ELR (cell line): ENCODE results near the gene TMEM218.

Experiments used
- DNase-seq: peaks from one replicate; pipeline ENCODE4 v3.0.0-alpha.2; 2015; ENCODE audit warnings: low read depth

TMEM218 gene

DNA sequence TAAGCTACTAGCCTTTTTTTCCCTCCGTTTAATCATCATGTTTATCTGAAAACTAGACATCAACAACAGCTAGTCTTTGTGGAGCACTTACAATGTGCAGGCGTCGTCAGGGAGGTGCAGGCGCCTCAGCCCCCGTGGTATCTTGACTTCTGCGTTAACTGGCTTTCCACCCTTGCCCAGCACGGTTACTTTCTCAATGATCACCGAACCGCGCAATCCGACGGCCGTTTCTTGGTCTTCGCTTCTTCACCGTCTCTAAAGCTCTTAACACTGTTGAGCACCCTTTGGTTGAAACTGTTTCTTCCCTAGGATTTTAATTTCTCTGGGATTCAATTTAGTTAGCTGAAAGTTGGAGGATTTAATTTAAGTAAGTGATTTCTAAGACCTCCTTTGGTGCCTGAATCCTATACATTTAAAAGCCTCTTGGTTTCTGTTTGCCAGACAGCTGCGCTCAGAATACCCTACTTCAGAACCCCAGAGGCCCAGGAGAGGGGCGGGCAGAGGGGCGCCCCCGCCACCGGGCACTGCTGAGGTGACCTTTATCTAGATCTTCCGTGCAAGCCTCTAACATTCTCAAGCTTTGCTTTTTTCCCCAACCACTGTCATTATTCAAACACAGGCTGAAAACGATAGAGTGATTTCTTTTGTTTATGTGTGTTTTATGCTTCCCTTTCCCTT lies 18.0 kb upstream of the TMEM218 start:
- DNase-seq, result no peak

DNA sequence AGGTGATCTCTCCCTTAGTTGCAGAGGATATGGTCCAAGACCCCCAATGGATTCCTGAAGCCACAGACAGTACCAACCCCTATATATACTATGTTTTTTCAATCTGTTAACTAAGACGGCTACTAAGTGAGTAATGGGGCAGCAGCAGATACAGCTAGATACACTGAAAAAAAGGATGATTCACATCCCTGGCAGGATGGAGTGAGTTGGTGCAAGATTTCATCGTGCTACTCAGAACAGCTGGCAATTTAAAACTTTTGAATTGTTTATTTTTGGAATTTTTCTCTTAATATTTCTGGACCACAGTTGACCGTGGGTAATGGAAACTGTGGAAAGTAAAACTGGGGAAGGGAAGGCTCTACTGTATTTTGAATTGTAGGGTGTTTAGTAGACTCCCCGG lies 17.0 kb upstream of the TMEM218 start:
- peak; percentile 59 for DNase-seq

DNA sequence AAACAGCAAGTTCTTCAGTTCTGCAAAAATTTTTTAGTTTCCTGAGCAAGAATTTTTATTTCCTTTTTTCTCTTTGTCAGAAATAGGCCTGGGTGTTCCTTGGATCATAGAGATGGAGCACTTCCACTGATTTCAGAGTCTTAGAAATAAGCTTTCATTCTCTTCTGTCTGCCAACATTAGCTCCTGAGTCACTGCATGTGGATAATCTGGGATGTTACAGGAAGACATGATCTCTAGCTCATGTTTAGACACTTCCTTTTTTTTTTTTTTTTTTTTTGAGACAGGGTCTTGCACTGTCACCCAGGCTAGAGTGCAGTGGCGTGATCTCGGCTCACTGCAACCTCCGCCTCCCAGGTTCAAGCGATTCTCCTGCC lies 13.2 kb upstream of the TMEM218 start:
- no peak for DNase-seq

DNA sequence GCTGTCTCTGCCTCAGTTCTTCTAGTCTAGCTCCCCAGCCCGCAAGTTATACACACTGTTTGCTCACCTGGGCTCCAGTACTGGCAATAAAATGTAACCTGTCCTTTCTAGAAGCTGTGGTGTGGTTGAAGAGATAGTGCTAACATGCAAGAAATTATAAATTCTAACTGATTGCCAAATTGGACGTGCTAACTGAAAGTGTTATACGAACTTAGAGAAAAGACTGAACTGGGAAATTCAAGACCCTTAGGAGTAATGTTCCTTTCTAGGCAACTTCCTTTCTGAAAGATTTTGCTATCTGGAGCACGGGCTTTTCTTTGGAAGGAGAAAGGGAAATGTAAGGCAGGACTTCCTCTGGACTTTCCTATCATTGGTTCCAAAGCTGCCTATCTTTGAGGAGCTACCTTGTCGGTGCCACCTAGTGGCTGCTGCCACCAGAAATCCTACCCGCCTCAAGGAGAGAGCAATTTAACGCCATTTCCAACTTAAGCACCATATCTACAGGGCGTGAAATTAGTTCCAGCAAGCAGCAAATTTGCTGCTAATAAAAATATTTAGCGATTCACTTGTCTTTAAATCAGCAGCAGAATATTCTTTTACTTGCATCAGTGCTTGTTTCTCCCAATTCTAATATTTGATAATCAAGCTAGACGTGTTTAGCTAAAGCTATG lies 12.7 kb upstream of the TMEM218 start:
- peak; percentile 57 for DNase-seq

DNA sequence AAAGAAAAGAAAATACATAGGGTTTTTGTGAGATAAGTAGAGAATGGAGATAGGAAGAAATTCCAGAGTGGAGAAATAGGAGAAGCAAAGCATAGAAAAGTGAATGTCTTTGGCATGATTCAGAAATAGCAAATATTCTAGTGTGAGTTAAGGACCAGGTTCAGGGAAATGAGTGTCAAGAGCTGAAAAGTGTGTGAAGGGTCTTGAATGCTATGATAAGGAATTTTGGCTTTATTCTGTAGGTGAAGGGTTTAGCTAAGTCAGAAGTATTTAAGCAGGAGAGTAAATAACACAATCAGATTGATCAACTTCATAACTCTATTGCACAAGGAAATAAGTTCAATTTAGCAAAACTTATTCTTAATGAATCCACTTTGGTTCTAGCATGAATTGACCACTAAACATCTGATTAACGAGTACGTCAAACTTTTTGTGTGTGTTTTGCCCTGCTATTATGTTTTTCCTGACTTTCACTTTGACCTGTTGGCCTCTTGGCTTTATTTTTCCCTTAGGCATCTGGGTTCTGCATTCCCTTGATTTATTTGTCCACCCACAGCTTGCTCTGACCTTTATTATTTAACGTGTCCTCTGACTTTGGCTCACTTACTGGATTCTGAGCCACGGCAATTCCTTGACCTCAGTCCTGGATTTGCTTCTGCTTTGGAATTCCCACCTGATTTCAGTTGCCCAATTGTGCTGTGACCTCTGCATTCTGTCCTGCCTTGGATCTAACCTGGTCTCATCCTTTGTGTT lies 11.9 kb upstream of the TMEM218 start:
- no peak for DNase-seq

DNA sequence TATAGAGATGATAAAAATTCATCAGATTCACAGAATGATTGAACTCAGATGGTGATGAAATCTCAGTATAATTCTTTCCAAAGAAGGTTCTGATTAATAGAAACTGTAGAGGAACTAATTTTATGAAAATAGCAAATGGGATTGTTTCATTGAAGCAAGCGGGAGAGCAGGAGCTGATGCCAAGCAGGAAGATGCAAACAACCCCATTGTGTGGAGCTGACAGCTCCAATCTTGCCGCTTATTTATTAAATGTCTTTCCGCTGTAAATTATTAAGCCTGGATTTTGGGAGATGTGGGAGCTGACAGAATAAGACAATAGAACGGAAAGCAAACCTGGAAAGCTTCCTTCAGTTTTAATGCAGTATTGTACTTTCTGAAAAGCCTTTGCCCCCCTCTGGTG lies 6.0 kb upstream of the TMEM218 start:
- DNase-seq, result no peak

DNA sequence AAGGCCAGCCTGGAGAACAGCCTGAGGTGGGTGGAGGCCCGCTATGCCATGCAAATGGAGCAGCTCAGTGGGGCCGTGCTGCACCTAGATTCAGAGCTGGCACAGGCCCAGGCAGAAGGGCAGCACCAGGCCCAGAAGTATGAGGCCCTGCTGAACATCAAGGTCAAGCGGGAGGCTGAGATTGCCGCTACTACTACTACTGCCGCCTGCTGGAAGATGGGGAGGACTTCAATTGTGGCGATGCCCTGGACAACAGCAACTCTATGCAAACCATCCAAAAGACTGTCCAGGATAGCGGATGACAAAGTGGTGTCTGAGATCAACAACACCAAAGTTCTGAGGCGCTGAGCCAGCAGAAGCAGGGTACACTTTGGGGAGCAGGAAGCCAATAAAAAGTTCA lies 3.1 kb upstream of the TMEM218 start:
- DNase-seq, result peak; percentile 14

DNA sequence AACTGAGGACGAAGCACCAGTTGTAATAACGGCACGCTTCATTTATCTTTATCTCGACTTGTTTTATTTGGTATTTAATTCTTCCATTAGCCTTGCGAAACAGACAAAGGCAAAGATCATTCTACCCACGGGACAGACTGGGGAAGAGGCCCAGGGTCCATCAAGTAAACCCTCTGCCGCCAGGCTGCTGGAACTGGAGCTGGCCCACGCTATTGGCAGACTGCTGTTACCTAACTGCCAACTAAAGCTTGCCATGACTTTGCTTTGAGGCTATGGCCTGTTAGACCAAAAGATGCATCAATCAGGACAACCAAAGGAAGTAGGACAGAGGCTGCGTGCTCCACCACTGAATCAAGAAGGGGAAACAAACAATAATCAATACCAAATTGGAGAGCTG lies 780 bp upstream of the TMEM218 start:
- no peak for DNase-seq

DNA sequence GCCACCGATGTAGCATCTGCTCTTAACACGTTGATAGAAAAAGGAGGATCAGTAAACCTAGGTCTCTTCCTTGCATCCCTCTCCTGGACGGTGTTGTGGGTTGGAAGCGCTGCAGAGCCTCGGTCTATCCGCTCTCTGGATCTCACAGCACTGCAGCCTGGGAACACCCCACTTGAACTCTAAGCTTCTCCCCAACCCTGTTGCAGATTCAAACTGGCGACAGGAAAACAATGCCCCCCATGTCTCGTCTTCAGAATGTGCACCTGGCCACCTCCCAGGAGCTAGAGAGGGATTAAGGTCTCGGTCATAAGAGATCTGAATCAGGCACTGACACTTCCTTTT lies 454 bp downstream of the TMEM218 start:
- DNase-seq, result peak; percentile 41

DNA sequence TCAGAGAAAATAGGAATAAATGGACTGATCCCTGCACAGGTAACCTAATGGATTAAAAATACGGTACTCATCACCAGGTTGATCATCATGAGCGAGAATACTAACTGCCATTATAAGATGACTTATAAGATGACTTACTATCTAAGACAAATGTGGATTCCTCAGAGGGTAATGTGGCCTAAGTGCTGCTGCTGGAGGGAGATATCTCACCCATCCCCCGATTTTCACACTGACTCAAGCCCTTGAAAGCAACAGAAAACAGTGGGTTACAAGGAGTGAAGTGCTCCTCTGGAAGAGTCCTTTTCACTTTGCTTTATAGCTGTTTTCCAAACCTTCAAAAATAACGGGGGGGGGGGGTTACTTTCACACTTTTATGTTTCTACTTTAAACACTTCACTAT lies 920 bp downstream of the TMEM218 start:
- DNase-seq, result peak; percentile 30

DNA sequence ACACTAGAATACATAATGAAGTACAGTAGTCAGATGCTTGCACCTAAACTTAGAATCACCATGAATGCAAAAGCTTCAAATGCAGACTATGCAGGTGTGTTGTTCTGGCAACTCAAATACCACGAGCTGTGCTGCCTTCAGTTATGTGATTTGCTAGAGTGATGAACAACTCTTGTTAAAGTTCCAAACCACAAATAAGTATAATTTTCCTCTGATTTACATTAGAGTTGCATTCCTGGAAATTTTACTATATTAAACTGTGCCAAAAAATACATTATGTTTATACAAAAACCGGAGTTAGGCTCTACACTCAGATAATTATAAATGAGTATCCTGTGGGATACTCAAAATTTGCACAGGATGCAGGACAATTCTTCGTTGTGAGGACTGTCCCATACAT lies 3.0 kb downstream of the TMEM218 start:
- DNase-seq, result no peak

DNA sequence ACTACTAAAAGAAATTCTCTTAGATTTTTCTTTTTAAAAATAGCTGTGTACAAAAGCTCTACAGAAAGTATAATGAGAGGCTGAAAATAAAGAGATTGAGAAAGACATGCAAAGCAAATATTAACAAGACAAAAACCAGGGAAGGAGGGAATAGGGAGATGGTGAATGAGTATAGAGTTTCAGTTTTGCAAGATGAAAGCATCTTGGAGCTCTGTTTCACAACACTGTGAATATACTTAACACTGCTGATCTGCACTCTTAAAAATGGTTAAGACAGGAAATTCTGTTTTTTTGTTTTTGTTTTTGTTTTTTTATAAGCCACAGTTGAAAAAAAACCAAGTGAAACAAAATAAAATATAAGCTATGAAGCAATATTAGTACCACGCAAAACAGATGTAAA lies 5.5 kb downstream of the TMEM218 start:
- no peak for DNase-seq

DNA sequence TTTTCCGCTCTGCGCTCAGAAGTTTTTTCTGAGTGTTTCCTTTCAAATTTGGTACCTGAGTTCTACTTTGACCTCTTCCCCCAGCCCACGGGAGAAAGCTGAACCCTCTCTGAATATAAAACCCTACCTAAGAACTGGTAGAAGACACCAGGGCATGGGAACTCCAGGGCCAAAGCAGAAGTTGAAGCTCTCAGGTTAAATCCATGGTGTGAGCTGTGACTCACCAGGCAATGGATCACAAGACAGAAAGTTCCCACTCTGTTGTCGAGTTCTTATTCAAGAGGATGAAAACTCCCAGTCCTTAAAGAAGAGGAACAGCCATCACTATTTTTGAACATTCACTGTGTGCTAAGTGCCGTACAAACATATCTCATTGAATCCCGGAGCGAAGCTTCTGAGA lies 8.9 kb downstream of the TMEM218 start:
- DNase-seq, result no peak

DNA sequence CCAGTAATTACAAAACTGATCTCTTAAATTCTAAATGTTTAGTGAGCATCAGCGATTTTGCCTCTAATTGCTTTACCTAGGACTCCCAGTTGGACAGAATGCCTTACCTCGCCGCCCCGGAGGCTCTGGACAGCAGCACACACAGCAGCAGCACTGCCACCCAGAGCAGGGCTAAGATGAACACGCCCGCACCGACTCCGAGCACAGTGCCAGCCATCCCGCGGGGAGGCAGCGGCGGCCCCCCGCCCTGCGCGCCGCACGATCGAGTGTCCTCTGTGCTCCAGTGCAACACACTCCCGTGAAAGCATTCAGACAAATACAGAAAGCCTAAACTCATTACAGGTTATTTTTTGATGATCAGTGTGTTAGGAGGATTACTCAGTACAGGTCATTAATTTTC lies 9.4 kb downstream of the TMEM218 start:
- no peak for DNase-seq

DNA sequence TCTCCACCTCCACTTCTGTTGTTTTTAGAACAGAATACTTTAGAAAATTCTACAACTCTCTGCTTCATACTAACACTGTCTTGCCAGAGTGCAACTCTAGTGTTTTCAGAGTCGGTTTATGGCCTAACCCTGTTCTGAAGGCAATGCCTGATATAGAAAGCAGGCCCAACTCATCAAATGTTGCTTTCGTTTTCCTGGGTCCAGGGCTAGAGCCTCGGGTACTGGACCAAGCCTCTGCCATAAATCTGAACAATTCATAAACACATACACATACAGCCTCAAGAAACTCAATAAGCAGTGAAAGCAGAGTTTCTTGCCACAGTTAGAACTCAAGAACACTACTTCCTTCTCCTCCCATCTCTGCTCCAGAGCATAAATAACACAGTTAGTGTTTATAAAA lies 9.8 kb downstream of the TMEM218 start:
- no peak for DNase-seq

DNA sequence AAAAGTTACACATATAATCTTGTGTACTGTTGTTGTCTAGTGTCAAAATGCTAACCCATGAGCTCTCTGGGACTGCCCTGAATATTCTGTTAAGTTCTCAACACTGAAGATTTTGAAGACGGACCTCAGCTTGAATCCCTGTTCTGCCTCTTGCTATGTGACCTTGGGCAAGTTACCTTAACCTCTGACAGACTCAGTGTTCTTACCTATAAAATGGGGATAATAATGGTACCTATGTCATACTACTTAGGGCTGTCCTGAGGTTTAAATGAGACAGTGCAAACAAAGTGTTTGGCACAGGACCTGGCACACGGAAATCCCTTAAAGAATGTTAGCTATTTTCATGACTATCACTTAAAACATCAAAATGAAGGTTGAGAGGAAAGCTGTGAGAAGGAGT lies 11.3 kb downstream of the TMEM218 start:
- no peak for DNase-seq

DNA sequence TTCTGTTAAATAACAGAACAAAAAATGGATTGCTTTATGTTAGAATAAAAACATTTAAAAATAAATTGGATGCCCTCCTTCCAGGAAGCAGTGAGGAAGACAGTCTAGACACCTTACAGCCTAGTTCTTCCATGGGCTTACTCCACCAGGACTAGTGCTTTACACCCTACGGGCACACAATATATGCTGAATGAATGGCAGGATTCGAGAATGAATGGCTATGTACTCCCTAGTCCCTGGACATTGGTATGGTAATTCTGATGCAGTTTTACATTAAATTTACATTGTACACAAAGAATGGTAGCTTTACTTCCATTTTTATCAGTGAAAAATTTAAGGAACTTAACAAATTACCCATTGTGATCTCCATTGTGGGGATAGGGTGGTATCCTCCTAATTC lies 16.7 kb downstream of the TMEM218 start:
- no peak for DNase-seq

DNA sequence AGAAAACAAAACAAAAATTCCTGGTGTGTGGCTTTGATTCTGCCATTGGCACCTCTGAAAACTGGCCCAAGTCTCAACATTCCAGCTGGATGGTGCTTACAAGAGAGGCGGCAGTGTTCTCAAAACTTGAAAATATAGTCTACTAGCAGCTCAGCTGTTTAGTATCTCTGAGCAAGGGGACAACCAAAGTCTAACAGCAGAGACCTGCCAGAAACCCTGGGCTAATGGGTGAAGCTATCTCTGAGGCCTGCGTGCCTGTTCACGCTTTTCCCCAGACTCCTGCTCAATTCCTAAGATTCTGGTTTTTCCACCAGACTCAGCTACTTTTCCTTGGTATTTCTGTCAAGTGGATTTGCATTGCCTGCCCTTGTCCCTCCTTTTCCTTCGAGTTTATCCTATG lies 17.9 kb downstream of the TMEM218 start:
- no peak for DNase-seq

DNA sequence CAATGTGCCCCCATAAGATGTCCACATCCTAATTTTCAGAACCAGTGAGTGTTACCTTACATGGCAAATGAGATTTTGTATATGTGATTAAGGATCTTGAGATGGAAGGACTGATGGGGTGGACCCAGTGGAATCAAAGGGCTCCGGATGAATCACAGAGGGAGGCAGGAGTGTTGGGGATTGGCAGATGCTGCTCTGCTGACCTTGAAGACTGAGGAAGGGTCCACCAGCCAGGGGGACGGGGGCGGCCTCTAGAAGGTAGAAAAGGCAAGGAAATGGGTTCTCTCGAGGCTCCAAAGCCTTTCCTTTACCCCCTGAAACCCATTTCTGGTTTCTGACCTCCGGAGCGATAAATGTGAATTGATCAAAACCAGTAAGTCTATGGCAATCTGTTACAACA lies 18.8 kb downstream of the TMEM218 start:
- DNase-seq, result no peak

DNA sequence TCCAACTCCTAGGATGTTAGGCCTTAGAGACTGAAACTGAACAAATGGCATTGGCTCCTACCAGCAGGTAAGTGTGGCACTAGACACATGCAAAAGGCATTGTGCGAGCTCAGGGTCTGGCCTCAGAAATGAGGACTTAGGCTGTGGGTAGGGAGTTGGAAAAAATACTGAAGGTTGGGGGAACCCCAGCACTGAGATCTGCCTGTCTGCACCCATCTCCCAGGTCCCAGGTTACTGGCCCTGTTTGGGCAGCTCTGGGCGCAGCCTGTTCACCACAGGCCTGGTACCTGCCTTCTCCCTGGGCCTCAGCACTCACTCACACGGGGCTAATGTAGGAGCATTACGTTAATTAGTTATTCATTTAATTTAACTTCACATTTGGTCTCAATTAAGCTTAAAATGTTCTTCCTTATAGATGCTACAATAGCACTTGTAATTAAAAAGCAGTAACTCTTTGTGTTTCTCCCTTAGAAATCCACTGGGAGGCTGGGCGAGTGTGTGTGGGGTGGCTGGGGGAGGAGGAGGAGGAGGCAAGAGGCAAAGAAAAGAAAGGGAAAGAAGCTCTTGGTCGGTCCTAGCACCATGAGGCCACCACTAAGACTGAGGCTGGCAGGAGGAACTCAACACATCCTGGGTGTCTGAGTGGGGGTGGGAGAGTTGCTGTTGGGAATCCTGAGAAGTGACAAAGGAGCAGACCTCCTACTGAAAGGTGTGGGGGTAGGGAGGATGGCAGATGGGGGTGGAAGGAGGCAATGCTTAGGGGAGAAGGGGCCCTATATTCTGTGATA lies 19.4 kb downstream of the TMEM218 start:
- DNase-seq, result no peak

DNA sequence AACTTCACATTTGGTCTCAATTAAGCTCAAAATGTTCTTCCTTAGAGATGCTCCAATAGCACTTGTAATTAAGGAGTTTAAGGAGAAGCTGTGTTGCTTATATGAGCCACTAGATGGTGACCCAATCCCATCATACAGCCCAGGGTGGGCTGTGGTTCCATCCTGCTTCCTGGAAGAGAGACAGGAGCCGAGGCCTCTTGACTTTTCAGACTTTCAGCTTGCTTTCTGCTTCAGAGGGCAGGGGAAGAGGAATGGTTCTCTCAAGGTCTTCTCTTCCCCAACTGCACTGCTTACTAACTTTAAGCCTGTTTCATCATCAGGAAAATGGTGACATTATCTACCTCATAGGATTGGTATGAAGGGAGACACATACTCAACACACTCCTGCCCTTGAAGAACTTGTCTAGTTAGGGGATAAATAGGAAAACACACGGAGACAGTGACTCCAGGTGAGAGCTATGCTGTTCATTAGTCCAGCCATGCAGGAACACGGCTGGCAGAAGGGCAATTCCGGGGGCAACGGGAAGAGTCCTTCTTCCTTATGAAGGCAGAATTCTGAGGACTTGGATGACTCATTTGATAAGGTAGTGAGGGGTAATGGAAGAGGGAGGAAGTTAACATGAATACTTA lies 20.1 kb downstream of the TMEM218 start:
- DNase-seq, result peak; percentile 69

DNA sequence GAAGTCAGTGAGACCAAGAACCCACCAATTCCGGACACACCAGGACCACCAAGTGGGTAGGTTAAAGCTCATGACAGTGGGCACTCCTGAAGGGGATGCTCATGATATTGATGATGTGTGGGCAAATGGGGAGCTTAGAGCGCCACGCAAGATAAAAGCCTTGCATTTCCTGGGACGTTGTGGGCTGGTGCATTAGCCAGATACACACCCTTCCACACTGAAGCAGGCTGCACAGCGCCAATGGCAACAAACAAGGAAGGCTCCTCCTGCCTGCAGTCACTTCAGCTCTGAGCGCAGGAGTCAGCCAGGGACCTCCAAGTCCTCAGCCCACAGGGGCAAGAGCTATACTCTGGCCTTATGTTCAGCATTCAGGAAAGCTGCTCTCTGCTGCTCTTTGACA lies 20.6 kb downstream of the TMEM218 start:
- DNase-seq, result no peak
